HepG2 (cell line): ENCODE data around the gene KCNQ5. TPM values are rescaled to one million over a fixed set of nuclear protein-coding genes. Genes with fewer than 3 reads are reported as not detected.

Source experiments
- ATAC-seq: fragments of 200-7000 bp; cut with Tn5 transposase; 3 replicates; pipeline ENCODE4 v1.9.1; 2020; ENCODE audit warnings: mild to moderate bottlenecking, moderate library complexity
- BruUV-seq: library from RNA; stranded (reverse); fragments of 400-500 nt; replicated peaks from 2 replicates; lab custom pipeline; 2021; lab: Mats Ljungman, UMichigan
- CTCF ChIA-PET: fragments of 300-600 bp; formaldehyde crosslinking; extraction: SDS; loops from one replicate; lab custom pipeline; 2021; ENCODE audit warnings: low total read pairs, inconsistent platforms, low intra/inter-chr PET ratio; lab: Yijun Ruan, JAX
- POLR2A ChIA-PET: fragments of 350-600 bp; sonication (Branson Sonifier 250); formaldehyde crosslinking; loops from one replicate; lab custom pipeline; 2020; ENCODE audit warnings: antibody characterized with exemption, inconsistent platforms; lab: Yijun Ruan, JAX
- DNase-seq: peaks from one replicate; pipeline ENCODE4 v3.0.0-alpha.2; 2015; ENCODE audit warnings: low spot score
- FAIRE-seq: peaks from 3 replicates; lab custom pipeline; 2011; peaks lifted over from hg19 to GRCh38; lab: Jason Lieb, UNC
- H2AFZ ChIP-seq: one replicate; pipeline ENCODE4 v1.6.1; 2011; ENCODE audit warnings: low read length, inconsistent platforms
- H3K27ac ChIP-seq: fragments of 300-600 bp; 3 replicates; pipeline ENCODE4 v1.8.0; 2011; ENCODE audit warnings: mixed run types, mild to moderate bottlenecking, mixed read lengths, low read length, inconsistent platforms; ENCODE audit not compliant: insufficient read depth; ENCODE audit errors: extremely low read length
- H3K27me3 ChIP-seq, 2 experiments: fragments of 200-600 bp in 1 of 2; 2 replicates in 1 of 2; 3 replicates in 1 of 2; pipeline versions ENCODE4 v1.6.0 to v1.8.0; 2011; ENCODE audit warnings: low read length in 2 of 2, mild to moderate bottlenecking in 2 of 2, moderate library complexity in 2 of 2, inconsistent platforms in 1 of 2; ENCODE audit not compliant: insufficient read depth in 2 of 2, control insufficient read depth in 1 of 2
- H3K36me3 ChIP-seq, 2 experiments: fragments of 200-600 bp in 1 of 2; replicated peaks in 1 of 2; 2 replicates in 1 of 2; 3 replicates in 1 of 2; pipeline versions ENCODE4 v1.5.1 to v1.8.0; 2011; ENCODE audit warnings: low read length in 2 of 2, inconsistent platforms in 1 of 2; ENCODE audit not compliant: insufficient read depth in 2 of 2, control insufficient read depth in 1 of 2
- H3K4me1 ChIP-seq: 2 replicates; pipeline ENCODE4 v1.5.1; 2012; ENCODE audit warnings: low read length, inconsistent platforms; ENCODE audit not compliant: insufficient read depth
- H3K4me2 ChIP-seq: 2 replicates; pipeline ENCODE4 v1.6.0; 2011; ENCODE audit warnings: low read depth, low read length, inconsistent platforms
- H3K4me3 ChIP-seq, 3 experiments: fragments of 200-600 bp in 1 of 3; sonication (generic), shearing (Covaris generic) in 1 of 3; replicated peaks in 1 of 3; 2 replicates each; pipeline ENCODE4 v1.5.1; 2011 to 2016; ENCODE audit warnings: low read length in 3 of 3, inconsistent platforms in 2 of 3, low read depth in 2 of 3, mild to moderate bottlenecking in 2 of 3, control low read depth in 1 of 3, mixed read lengths in 1 of 3; ENCODE audit not compliant: insufficient read depth in 1 of 3
- H3K79me2 ChIP-seq: one replicate; pipeline ENCODE4 v1.6.1; 2011; ENCODE audit warnings: low read length, inconsistent platforms; ENCODE audit not compliant: insufficient read depth
- H3K9ac ChIP-seq: 2 replicates; pipeline ENCODE4 v1.6.0; 2011; ENCODE audit warnings: mild to moderate bottlenecking, low read depth, low read length, inconsistent platforms; ENCODE audit not compliant: insufficient read depth
- H3K9me3 ChIP-seq: 2 replicates; pipeline ENCODE4 v1.5.1; 2012; ENCODE audit warnings: mild to moderate bottlenecking, low read length
- H4K20me1 ChIP-seq: 2 replicates; pipeline ENCODE4 v1.6.0; 2011; ENCODE audit warnings: inconsistent platforms, mild to moderate bottlenecking, low read length, moderate library complexity; ENCODE audit not compliant: insufficient read depth
- CAMTA2 ChIP-seq: sonication (generic); formaldehyde crosslinking; IDR thresholded peaks from 2 replicates; pipeline ENCODE4 v1.4.0; 2020; ENCODE audit warnings: mild to moderate bottlenecking, missing genetic modification reagents, borderline replicate concordance
- NFE2L1 ChIP-seq: sonication (generic); formaldehyde crosslinking; IDR thresholded peaks from 2 replicates; pipeline ENCODE4 v1.4.0; 2020; ENCODE audit warnings: missing genetic modification reagents, mild to moderate bottlenecking, borderline replicate concordance
- NR2F6 ChIP-seq, 2 experiments: IDR thresholded peaks; 2 replicates each; pipeline ENCODE4 v1.6.1; 2016; ENCODE audit warnings: antibody characterized with exemption in 1 of 2, mild to moderate bottlenecking in 1 of 2
- RXRB ChIP-seq: IDR thresholded peaks from 2 replicates; pipeline ENCODE4 v1.6.1; 2016; ENCODE audit warnings: borderline replicate concordance, missing genetic modification reagents, missing compliant biosample characterization
- SALL1 ChIP-seq: sonication (generic); formaldehyde crosslinking; IDR thresholded peaks from 2 replicates; pipeline ENCODE4 v1.8.0; 2022; ENCODE audit warnings: mild to moderate bottlenecking, missing genetic modification reagents
- TBX3 ChIP-seq: fragments of 450-650 bp; IDR thresholded peaks from 2 replicates; pipeline ENCODE4 v1.6.1; 2017; ENCODE audit warnings: antibody characterized with exemption, mild to moderate bottlenecking, inconsistent platforms, borderline replicate concordance
- TEAD3 ChIP-seq: optimal IDR thresholded peaks from 2 replicates; pipeline ENCODE3; 2016; ENCODE audit warnings: borderline replicate concordance
- ZNF143 ChIP-seq: sonication (generic); formaldehyde crosslinking; IDR thresholded peaks from 2 replicates; pipeline ENCODE4 v1.4.0; 2020; ENCODE audit warnings: missing genetic modification reagents
- ZNF430 ChIP-seq: sonication (generic); formaldehyde crosslinking; IDR thresholded peaks from 2 replicates; pipeline ENCODE4 v1.9.0; 2021; ENCODE audit warnings: mild to moderate bottlenecking, missing genetic modification reagents
- WGBS: methylation state at CpG from one replicate; pipeline ENCODE4 v1.1.6; 2017; ENCODE audit warnings: low lambda C conversion rate; 5-methylcytosine and 5-hydroxymethylcytosine counted together
- in situ Hi-C: cut with HindIII; loops from 2 replicates; pipeline ENCODE4 v1.10.0; 2017; ENCODE audit warnings: low pct_unique_long_range_greater_than_20kb; ENCODE audit not compliant: extremely low pct_ligation_motif_present
- intact Hi-C: fragments of 100-400 bp; cut with micrococcal nuclease; formaldehyde crosslinking; loops from one replicate; pipeline ENCODE4 v1.10.0; 2022; ENCODE audit not compliant: unreplicated experiment
- polyA plus RNA-seq, 8 experiments: library from polyadenylated mRNA; depleted of rRNA in 3 of 8; stranded (reverse) in 7 of 8; unstranded in 1 of 8; fragments of >200 nt; fragmentation: Illumina TruSeq in 4 of 8; extraction: Trizol in 4 of 8; gene quantifications; 2 replicates each; pipeline versions ENCODE4 v1.2.1 to v1.2.3, GENCODE V29; 2011 to 2016; ENCODE audit warnings: low read depth in 4 of 8, missing spikeins in 1 of 8, mixed read lengths in 1 of 8; ENCODE audit not compliant: insufficient read depth in 1 of 8
- total RNA-seq, 5 experiments: library from RNA; depleted of rRNA; stranded (reverse); fragments of >200 nt; fragmentation: Illumina TruSeq; extraction: Trizol; gene quantifications; 2 replicates each; pipeline ENCODE4 v1.2.3, GENCODE V29; 2016; ENCODE audit warnings: low read depth in 1 of 5
- TF ChIP-seq, protein P1 (sequence below): IDR thresholded peaks from 2 replicates; pipeline ENCODE4 v1.6.1; 2016
- TF ChIP-seq, protein P2 (sequence below): sonication (generic); formaldehyde crosslinking; IDR thresholded peaks from 2 replicates; pipeline ENCODE4 v1.4.0; 2020; ENCODE audit warnings: missing genetic modification reagents
- TF ChIP-seq, protein P3 (sequence below): sonication (generic); formaldehyde crosslinking; IDR thresholded peaks from 2 replicates; pipeline ENCODE4 v1.8.0; 2022; ENCODE audit warnings: mild to moderate bottlenecking, missing genetic modification reagents, borderline replicate concordance

Gene KCNQ5
- total and polyA plus RNA-seq, 2 of the 13 experiments (the other 11 are each of a cell fraction or from before 2014, with no cell fraction given): 0.04 TPM; not detected in 1

DNA sequence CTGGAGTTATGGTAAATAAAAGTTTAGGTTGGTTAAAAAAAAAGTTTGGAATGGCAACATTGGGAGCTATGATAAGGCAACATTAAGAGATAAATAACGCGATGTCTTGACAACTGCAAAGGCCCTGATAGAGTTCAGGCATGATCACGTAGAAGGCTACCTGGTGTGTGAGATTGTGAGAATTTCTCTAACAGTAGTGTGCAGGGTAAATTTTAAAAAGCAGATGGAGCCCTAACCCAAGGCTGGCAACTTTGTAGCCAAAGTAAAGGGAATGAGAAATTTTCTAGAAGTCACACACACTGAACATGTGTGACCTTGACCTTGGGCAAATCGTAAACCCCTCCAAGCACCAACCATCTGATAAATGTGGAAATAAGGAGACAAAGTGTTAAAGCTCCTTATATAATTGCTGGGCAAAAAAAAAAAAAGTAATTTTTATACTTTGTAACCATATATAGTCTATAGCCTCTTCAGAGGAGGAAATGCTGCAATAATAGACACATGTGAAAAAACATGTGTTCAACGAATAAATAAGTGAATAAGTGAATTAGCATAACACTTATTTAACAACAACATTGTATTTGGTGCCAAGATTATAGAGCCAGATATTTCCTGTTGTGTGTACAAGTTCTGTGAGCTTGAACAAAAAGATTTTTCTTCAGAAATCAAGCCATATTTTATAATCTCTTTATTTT lies 18.2 kb downstream of the KCNQ5 start (continued):
- TF ChIP-seq CAMTA2: no peak
- TF ChIP-seq NFE2L1 (CRISPR knock-in tag): no peak
- no peak for TF ChIP-seq TBX3
- TF ChIP-seq TEAD3: no peak
- no peak for TF ChIP-seq NR2F6 (IDR thresholded peaks at IDR 0.05)
- TF ChIP-seq NR2F6 (CRISPR knock-in tag; IDR thresholded peaks at IDR 0.05): no peak

DNA sequence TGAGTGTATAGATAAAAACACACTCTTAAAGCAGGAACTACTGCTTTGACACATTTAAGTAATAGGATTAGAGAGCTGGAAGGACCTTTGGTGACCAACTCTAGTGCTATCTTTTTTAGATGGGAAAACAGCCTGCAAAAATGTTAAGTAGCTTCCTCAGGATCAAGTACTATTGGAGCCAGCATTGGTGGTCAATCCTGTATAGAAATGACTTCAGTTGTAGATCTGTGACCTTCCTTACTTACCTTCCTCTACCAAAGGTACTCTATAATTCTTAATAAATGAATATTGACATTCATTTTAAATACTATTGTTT lies 18.7 kb downstream of the KCNQ5 start:
- in situ Hi-C loops: no loop called here
- ATAC-seq (no peak), DNase-seq (no peak), FAIRE-seq (no peak)
- H3K36me3 ChIP-seq: no peaks in the 10 kb centered on the region
- ChIA-PET CTCF (no interaction called here), POLR2A (no interaction called here)
- H2AFZ ChIP-seq: no peak overlapping the region
- H3K27ac ChIP-seq: no peak overlapping the region
- no peak overlapping the region for H3K9ac ChIP-seq
- BruUV-seq: no TSS peak
- intact Hi-C loops: no loop called here
- no peak for TF ChIP-seq RXRB (CRISPR knock-in tag)
- no peak for TF ChIP-seq SALL1 (CRISPR knock-in tag)
- TF ChIP-seq ZNF430 (CRISPR knock-in tag): no peak
- no peak overlapping the region for H3K4me2 ChIP-seq
- no peak overlapping the region for H3K4me3 ChIP-seq
- H3K27me3 ChIP-seq: no peaks in the 10 kb centered on the region; a peak in 1 of 5 replicates
- H3K4me1 ChIP-seq: no peaks in the 10 kb centered on the region
- no peaks in the 10 kb centered on the region for H3K79me2 ChIP-seq
- no peaks in the 10 kb centered on the region for H3K9me3 ChIP-seq
- no peaks in the 10 kb centered on the region for H4K20me1 ChIP-seq

DNA sequence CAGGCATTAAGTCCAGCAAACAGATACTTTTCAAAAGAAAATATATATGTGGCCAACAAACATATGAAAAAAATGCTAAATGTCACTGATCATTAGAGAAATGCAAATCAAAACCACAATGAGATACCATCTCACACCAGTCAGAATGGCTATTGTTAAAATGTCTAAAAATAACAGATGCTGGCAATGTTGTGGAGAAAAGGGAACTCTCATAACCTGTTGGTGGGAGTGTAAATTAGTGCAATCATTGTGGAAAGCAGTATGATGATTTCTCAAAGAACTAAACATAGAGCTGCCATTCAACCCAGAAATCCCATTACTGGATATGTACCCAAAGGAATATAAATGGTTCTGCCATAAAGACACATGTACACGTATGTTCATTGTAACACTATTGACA lies 20.6 kb downstream of the KCNQ5 start:
- H3K9ac ChIP-seq: no peak overlapping the region
- H3K4me2 ChIP-seq: no peak overlapping the region
- ATAC-seq (no peak), FAIRE-seq (no peak), DNase-seq (no peak)
- WGBS: 0% methylated on average over 1 of the region's 1 CpG
- POLR2A ChIA-PET: no interaction called here
- H2AFZ ChIP-seq: no peak overlapping the region
- no peaks in the 10 kb centered on the region for H3K4me1 ChIP-seq
- no peaks in the 10 kb centered on the region for H3K9me3 ChIP-seq
- H3K4me3 ChIP-seq: no peak overlapping the region
- no peaks in the 10 kb centered on the region for H3K36me3 ChIP-seq
- CTCF ChIA-PET: no interaction called here
- H3K79me2 ChIP-seq: no peaks in the 10 kb centered on the region
- no TSS peak for BruUV-seq
- no peaks in the 10 kb centered on the region for H4K20me1 ChIP-seq
- in situ Hi-C loops: no loop called here
- intact Hi-C loops: no loop called here
- H3K27ac ChIP-seq: no peak overlapping the region
- no peaks in the 10 kb centered on the region; a peak in 1 of 5 replicates for H3K27me3 ChIP-seq
- TF ChIP-seq, protein P1, sequence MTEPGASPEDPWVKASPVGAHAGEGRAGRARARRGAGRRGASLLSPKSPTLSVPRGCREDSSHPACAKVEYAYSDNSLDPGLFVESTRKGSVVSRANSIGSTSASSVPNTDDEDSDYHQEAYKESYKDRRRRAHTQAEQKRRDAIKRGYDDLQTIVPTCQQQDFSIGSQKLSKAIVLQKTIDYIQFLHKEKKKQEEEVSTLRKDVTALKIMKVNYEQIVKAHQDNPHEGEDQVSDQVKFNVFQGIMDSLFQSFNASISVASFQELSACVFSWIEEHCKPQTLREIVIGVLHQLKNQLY: no peak
- no peak for TF ChIP-seq ZNF143
- TF ChIP-seq, protein P2, sequence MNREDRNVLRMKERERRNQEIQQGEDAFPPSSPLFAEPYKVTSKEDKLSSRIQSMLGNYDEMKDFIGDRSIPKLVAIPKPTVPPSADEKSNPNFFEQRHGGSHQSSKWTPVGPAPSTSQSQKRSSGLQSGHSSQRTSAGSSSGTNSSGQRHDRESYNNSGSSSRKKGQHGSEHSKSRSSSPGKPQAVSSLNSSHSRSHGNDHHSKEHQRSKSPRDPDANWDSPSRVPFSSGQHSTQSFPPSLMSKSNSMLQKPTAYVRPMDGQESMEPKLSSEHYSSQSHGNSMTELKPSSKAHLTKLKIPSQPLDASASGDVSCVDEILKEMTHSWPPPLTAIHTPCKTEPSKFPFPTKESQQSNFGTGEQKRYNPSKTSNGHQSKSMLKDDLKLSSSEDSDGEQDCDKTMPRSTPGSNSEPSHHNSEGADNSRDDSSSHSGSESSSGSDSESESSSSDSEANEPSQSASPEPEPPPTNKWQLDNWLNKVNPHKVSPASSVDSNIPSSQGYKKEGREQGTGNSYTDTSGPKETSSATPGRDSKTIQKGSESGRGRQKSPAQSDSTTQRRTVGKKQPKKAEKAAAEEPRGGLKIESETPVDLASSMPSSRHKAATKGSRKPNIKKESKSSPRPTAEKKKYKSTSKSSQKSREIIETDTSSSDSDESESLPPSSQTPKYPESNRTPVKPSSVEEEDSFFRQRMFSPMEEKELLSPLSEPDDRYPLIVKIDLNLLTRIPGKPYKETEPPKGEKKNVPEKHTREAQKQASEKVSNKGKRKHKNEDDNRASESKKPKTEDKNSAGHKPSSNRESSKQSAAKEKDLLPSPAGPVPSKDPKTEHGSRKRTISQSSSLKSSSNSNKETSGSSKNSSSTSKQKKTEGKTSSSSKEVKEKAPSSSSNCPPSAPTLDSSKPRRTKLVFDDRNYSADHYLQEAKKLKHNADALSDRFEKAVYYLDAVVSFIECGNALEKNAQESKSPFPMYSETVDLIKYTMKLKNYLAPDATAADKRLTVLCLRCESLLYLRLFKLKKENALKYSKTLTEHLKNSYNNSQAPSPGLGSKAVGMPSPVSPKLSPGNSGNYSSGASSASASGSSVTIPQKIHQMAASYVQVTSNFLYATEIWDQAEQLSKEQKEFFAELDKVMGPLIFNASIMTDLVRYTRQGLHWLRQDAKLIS (CRISPR knock-in tag): no peak
- TF ChIP-seq, protein P3, sequence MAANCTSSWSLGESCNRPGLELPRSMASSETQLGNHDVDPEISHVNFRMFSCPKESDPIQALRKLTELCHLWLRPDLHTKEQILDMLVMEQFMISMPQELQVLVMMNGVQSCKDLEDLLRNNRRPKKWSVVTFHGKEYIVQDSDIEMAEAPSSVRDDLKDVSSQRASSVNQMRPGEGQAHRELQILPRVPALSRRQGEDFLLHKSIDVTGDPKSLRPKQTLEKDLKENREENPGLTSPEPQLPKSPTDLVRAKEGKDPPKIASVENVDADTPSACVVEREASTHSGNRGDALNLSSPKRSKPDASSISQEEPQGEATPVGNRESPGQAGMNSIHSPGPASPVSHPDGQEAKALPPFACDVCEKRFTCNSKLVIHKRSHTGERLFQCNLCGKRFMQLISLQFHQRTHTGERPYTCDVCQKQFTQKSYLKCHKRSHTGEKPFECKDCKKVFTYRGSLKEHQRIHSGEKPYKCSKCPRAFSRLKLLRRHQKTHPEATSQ (CRISPR knock-in tag): no peak
